Astrocyte (in vitro differentiated cells and primary cell): Measurements from ENCODE around the gene CMBL.

ENCODE experiments used
- EZH2 ChIP-seq: IDR thresholded peaks from 2 replicates; pipeline ENCODE4 v1.6.1; 2012; ENCODE audit warnings: mild to moderate bottlenecking, low read length, inconsistent platforms; ENCODE audit not compliant: insufficient read depth
- TF ChIP-seq, protein P1 (sequence below): IDR thresholded peaks from 2 replicates; pipeline ENCODE4 v1.5.1; 2011; ENCODE audit warnings: low read depth, mild to moderate bottlenecking, inconsistent platforms, low read length, moderate library complexity; ENCODE audit not compliant: insufficient read depth

DNA sequence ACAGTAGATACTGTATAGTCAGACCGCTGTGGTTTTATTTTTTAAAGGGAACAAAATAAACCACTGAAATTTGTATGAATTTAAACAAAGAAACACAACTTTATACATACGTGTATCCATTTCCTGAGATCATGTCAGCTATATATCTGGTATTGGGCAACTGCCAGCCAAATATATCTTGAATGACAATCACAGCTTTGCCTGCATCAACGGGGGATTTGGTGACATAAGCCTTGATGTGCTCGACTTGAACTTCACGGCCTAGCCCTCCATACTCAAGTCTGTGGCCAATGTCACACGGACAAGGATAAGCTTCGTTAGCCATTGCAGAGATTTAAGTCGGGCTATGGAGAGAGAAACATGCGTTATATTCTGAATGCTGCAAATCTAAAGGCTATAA lies 17.3 kb downstream of the CMBL start:
- TF ChIP-seq, protein P1, sequence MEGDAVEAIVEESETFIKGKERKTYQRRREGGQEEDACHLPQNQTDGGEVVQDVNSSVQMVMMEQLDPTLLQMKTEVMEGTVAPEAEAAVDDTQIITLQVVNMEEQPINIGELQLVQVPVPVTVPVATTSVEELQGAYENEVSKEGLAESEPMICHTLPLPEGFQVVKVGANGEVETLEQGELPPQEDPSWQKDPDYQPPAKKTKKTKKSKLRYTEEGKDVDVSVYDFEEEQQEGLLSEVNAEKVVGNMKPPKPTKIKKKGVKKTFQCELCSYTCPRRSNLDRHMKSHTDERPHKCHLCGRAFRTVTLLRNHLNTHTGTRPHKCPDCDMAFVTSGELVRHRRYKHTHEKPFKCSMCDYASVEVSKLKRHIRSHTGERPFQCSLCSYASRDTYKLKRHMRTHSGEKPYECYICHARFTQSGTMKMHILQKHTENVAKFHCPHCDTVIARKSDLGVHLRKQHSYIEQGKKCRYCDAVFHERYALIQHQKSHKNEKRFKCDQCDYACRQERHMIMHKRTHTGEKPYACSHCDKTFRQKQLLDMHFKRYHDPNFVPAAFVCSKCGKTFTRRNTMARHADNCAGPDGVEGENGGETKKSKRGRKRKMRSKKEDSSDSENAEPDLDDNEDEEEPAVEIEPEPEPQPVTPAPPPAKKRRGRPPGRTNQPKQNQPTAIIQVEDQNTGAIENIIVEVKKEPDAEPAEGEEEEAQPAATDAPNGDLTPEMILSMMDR: no peak
- TF ChIP-seq EZH2: no peak
